Thyroid gland (tissue), 4 donors: ENCODE results near the gene COPG1. TPM values are rescaled to one million over a fixed set of nuclear protein-coding genes. Genes with fewer than 3 reads are reported as not detected.

Source experiments
- DNase-seq, 2 donors: peaks; one replicate each; pipeline ENCODE4 v3.0.0-alpha.2; 2019
- H3K27ac ChIP-seq, 3 donors: fragments of 200-600 bp; sonication (generic); 1 replicate in 2 of 3; 2 replicates in 1 of 3; pipeline ENCODE4 v1.5.1; 2016 to 2019; ENCODE audit warnings: mild to moderate bottlenecking in 1 of 3, moderate library complexity in 1 of 3
- H3K27me3 ChIP-seq: fragments of 200-600 bp; sonication (generic); one replicate; pipeline ENCODE4 v1.5.1; 2019
- H3K36me3 ChIP-seq, 2 donors: fragments of 200-600 bp; sonication (generic); one replicate each; pipeline ENCODE4 v1.5.1; 2016 to 2019
- H3K4me1 ChIP-seq, 2 donors: fragments of 200-600 bp; sonication (generic); one replicate each; pipeline ENCODE4 v1.5.1; 2017 to 2019
- H3K4me3 ChIP-seq, 3 donors: fragments of 200-600 bp; sonication (generic); replicated peaks in 1 of 3; 1 replicate in 2 of 3; 2 replicates in 1 of 3; pipeline ENCODE4 v1.5.1; 2016; ENCODE audit warnings: mild to moderate bottlenecking in 1 of 3
- H3K9me3 ChIP-seq: fragments of 200-600 bp; sonication (generic); one replicate; pipeline ENCODE4 v1.5.1; 2017
- POLR2A ChIP-seq, 2 donors: fragments of 450-650 bp; IDR thresholded peaks; one replicate each; pipeline ENCODE4 v1.6.1; 2017; ENCODE audit warnings: antibody characterized with exemption in 2 of 2, mild to moderate bottlenecking in 2 of 2, moderate library complexity in 1 of 2
- WGBS, 2 donors: methylation state at CpG; one replicate each; pipeline ENCODE4 v1.1.5; 2017; 5-methylcytosine and 5-hydroxymethylcytosine counted together
- intact Hi-C: fragments of 100-400 bp; cut with DNase I; formaldehyde crosslinking; loops from one replicate; pipeline ENCODE4 v1.15.1; 2023
- total RNA-seq, 4 donors: library from RNA; depleted of rRNA; stranded (reverse); fragments of >200 nt; gene quantifications; one replicate each; pipeline ENCODE4 v1.2.3, GENCODE V29; 2016
- TF ChIP-seq, protein P1 (sequence below), 6 experiments: fragments of 200-600 bp in 3 of 6; fragments of 450-650 bp in 3 of 6; sonication (generic) in 3 of 6; IDR thresholded peaks; one replicate each; pipeline ENCODE4 v1.5.1; 2016 to 2019; ENCODE audit warnings: antibody characterized with exemption in 6 of 6, mild to moderate bottlenecking in 2 of 6, inconsistent platforms in 1 of 6, moderate library complexity in 1 of 6

COPG1 gene
- total RNA-seq, 4 donors from 2014 or later = 95.8 to 195 (median 159) TPM

DNA sequence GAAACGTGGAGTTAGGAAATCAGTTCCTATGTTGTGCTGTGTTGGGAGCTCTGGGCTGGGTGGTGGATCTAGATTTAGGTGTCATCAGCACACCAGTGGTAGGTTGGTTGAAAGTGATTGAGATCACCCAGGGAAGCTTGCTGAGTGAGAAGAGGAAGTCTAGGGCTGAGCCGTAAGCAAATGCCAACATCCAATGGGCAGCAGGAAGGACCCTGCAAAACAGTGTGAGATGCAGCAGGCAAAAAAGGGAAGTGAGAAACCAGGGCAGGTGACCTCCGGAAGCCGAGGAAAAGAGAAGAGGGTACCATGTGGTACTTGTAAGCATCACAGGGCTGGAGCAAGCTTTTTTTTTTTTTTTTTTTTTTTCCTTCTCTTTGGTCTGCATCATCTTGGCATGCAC lies 15.9 kb upstream of the COPG1 start:
- DNase-seq = no peak
- H3K36me3 ChIP-seq = no peaks in the 10 kb centered on the region
- no peak overlapping the region for H3K27ac ChIP-seq
- H3K4me3 ChIP-seq = no peak overlapping the region
- H3K4me1 ChIP-seq = peaks cover 0 to 9% of the 10 kb centered on the region in 2 donors
- no peaks in the 10 kb centered on the region for H3K9me3 ChIP-seq
- H3K27me3 ChIP-seq = no peaks in the 10 kb centered on the region
- TF ChIP-seq POLR2A (IDR thresholded peaks at IDR 0.05) = no peak
- TF ChIP-seq, protein P1, sequence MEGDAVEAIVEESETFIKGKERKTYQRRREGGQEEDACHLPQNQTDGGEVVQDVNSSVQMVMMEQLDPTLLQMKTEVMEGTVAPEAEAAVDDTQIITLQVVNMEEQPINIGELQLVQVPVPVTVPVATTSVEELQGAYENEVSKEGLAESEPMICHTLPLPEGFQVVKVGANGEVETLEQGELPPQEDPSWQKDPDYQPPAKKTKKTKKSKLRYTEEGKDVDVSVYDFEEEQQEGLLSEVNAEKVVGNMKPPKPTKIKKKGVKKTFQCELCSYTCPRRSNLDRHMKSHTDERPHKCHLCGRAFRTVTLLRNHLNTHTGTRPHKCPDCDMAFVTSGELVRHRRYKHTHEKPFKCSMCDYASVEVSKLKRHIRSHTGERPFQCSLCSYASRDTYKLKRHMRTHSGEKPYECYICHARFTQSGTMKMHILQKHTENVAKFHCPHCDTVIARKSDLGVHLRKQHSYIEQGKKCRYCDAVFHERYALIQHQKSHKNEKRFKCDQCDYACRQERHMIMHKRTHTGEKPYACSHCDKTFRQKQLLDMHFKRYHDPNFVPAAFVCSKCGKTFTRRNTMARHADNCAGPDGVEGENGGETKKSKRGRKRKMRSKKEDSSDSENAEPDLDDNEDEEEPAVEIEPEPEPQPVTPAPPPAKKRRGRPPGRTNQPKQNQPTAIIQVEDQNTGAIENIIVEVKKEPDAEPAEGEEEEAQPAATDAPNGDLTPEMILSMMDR (IDR thresholded peaks at IDR 0.05) = no peak
- WGBS, 2 donors = 67 to 70% methylated on average over 4 of the region's 4 CpGs
- intact Hi-C loops = no loop called here

DNA sequence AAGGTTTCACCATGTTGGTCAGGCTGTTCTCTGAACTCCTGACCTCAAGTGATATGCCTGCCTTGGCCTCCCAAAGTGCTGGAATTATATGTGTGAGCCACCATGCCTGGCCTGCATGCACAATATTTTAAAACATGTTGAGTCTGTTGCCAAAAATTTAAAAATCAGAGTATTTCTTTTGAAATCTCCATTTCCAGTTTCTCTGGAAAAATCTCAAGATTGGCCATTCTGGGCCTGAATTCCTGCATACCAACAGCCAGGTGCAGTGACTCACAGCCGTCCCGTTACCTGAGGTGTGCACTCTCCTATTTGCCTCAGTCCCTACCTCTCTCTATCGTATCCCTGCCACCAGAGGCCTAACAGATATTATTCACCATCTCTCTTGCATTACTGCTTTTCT lies 15.0 kb upstream of the COPG1 start:
- TF ChIP-seq, protein P1 (IDR thresholded peaks at IDR 0.05) = no peak
- no peak for TF ChIP-seq POLR2A (IDR thresholded peaks at IDR 0.05)
- H3K27me3 ChIP-seq = no peaks in the 10 kb centered on the region
- no peaks in the 10 kb centered on the region for H3K9me3 ChIP-seq
- no peak overlapping the region for H3K4me3 ChIP-seq
- no peaks in the 10 kb centered on the region for H3K36me3 ChIP-seq
- intact Hi-C loops = no loop called here
- DNase-seq = no peak
- peaks cover 0 to 1% of the 10 kb centered on the region in 2 donors for H3K4me1 ChIP-seq
- no peak overlapping the region for H3K27ac ChIP-seq
- 90 to 99% methylated on average over 3 of the region's 3 CpGs for WGBS, 2 donors

DNA sequence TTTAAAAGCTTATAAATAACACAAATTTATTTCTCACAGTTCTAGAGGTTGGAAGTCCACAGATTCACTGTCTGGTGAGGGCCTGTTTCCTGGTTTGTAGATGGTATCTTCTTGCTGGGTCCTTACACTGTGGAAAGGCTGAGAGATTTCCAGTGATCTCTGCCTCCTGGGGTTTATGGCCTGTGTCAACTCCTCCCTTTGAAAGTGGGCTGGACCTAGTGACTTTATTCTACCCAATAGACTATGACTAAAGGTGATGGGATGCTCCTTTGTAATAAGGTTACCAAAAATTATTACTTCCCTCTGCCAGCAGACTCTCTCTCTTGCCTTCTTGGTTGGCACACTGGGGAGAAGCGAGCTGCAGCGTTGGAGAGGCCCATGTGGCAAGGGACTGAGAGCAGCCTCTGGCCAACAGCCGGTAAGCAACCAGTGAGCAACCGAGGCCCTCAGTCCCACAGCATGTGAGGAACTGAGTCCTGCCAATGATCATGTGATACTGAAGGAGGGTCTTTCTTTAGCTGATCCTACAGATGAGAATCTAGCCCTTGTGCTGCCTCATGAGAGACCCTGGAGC lies 14.0 kb upstream of the COPG1 start:
- H3K9me3 ChIP-seq = no peaks in the 10 kb centered on the region
- no peak overlapping the region for H3K27ac ChIP-seq
- H3K4me1 ChIP-seq = no peaks in the 10 kb centered on the region
- WGBS, 2 donors = 100% methylated on average over 3 to 4 of the region's 4 CpGs
- H3K27me3 ChIP-seq = no peaks in the 10 kb centered on the region
- TF ChIP-seq, protein P1 (IDR thresholded peaks at IDR 0.05) = no peak
- no peak for TF ChIP-seq POLR2A (IDR thresholded peaks at IDR 0.05)
- no peaks in the 10 kb centered on the region for H3K36me3 ChIP-seq
- no peak for DNase-seq
- intact Hi-C loops = no loop called here
- no peak overlapping the region for H3K4me3 ChIP-seq

DNA sequence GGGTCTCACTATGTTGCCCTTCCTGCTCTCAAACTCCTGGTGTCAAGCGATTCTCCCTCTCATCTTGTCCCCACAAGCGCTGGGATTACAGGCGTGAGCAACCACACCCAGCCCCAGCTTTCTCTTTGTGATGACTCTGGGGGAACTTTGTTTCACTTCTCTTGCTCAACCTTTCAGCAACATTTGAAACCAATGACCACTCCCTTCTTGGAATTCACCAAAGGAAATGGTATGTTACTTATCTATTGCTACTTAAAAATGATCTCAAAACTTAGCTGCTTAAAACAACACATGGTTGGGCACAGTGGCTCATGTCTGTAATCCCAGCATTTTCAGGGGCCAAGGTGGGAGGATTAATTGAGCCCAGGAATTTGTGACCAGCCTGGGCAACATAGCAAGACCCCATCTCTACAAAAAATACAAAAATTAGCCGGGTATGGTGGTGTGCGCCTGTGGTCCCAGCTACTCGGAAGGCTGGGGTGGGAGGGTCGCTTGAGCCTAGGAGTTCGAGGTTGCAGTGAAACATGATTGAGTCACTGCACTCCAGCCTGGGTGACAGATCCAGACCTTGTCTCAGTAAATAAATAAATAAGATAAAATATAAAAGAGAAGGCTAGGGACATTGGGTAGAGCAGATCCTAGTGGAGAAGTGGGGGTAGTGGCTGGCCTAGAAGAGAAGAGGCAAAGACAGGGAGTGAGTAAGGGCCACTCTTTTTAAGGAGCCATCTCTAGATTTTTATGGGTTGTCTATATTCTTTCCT lies 10.3 kb upstream of the COPG1 start:
- Histone ChIP-seq H3K4me3 (no peak overlapping the region), H3K9me3 (no peaks in the 10 kb centered on the region), H3K36me3 (no peaks in the 10 kb centered on the region), H3K27ac (no peak overlapping the region), H3K4me1 (no peaks in the 10 kb centered on the region), H3K27me3 (no peaks in the 10 kb centered on the region)
- TF ChIP-seq POLR2A (IDR thresholded peaks at IDR 0.05) = no peak
- TF ChIP-seq, protein P1 (IDR thresholded peaks at IDR 0.05) = no peak
- intact Hi-C loops = no loop called here
- no peak for DNase-seq
- 85 to 94% methylated on average over 8 of the region's 8 CpGs for WGBS, 2 donors

DNA sequence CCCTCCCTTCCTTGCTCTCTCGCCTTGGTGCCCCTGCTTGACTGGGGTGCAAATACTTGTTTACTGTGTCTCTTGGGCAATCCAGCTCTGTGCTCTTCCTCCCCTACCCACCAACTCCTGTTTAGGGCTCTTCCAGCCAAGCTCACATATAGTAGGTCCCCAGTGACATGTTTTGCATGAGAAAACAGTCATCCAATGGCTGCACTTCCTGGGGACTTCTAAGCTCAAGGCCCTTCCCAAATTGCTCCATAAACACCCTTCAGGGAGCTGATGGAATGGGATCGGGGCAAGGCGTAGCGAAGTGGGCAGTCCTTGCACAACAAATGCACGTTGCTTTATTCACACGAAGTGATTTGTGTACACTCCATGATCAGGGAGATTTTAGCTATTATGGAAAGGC lies 9.4 kb upstream of the COPG1 start:
- H3K36me3 ChIP-seq = no peaks in the 10 kb centered on the region
- WGBS, 2 donors = 66 to 71% methylated on average over 6 of the region's 6 CpGs
- DNase-seq = no peak
- no peak for TF ChIP-seq POLR2A (IDR thresholded peaks at IDR 0.05)
- TF ChIP-seq, protein P1 (IDR thresholded peaks at IDR 0.05) = no peak
- no peaks in the 10 kb centered on the region for H3K27me3 ChIP-seq
- no peak overlapping the region for H3K4me3 ChIP-seq
- no peak overlapping the region for H3K27ac ChIP-seq
- no peaks in the 10 kb centered on the region for H3K4me1 ChIP-seq
- no peaks in the 10 kb centered on the region for H3K9me3 ChIP-seq
- intact Hi-C loops = loop anchor here (5.0 to 10.0 kb wide), 2 partner anchors 185 to 268 kb away; no protein-coding TSS in a partner anchor
